ENCODE measurements around the gene ACY1.
A peak's percentile ranks its signal among the peaks of the same experiment; 100 is the strongest.
"Not testable (repeated sequence)": the region's sequence is repeated elsewhere in the genome, so short reads cannot be mapped to it uniquely, and the experiment has no call there.

ACY1 gene

DNA sequence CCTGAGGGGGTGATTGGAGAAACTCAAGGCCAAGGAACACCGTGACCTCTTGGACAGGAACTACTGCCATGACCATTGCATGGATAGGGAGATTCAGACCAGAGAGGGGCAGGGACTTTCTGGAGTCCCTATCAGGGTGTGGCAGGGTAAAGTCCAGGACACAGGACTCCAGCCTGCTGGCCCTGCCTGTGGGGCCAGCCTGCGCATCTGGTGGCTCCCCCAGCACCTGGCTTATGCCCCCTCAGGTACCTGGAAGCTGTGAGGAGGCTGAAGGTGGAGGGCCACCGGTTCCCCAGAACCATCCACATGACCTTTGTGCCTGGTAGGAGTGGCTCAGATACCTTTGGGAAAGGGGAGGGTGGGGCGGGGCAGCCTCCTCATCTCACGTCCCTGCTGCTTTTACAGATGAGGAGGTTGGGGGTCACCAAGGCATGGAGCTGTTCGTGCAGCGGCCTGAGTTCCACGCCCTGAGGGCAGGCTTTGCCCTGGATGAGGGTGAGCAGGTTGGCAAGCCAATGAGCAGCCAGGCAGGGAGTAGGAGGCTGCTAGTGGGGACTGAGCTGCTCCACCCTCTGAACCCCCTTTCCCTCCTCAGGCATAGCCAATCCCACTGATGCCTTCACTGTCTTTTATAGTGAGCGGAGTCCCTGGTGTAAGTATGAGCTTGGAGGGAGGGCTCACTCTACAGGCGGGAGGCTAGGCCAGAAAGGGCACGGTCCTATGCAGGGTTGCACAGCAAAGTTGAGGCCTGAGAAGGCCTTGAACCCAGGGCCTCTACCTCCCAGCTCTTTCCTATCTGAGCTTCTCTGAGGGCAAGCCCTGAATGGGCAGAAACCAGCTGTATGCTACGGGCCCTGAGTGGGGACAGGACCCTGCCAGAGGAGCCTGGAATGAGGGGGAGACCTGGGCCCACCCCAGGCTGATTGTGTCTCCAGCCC is 2.9 kb downstream of the ACY1 start:
- no peak for DNase-seq

DNA sequence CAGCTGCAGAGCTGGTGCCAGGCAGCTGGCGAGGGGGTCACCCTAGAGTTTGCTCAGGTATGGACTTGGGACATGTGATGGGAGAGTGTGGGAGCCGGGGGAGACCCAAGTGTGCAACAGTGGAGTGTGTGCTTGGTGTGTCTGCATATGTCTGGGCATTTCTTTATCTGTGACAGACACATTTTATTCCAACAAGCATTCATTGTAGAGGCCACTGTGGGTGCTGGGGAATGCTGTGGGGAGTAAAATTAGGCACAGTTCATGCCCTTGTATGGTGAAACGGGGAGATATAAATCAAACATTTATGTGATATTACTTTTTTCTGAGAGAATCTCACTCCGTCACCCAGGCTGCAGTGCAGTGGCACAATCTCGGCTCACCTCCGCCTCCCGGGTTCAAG is 4.2 kb downstream of the ACY1 start:
- DNase-seq: no peak

DNA sequence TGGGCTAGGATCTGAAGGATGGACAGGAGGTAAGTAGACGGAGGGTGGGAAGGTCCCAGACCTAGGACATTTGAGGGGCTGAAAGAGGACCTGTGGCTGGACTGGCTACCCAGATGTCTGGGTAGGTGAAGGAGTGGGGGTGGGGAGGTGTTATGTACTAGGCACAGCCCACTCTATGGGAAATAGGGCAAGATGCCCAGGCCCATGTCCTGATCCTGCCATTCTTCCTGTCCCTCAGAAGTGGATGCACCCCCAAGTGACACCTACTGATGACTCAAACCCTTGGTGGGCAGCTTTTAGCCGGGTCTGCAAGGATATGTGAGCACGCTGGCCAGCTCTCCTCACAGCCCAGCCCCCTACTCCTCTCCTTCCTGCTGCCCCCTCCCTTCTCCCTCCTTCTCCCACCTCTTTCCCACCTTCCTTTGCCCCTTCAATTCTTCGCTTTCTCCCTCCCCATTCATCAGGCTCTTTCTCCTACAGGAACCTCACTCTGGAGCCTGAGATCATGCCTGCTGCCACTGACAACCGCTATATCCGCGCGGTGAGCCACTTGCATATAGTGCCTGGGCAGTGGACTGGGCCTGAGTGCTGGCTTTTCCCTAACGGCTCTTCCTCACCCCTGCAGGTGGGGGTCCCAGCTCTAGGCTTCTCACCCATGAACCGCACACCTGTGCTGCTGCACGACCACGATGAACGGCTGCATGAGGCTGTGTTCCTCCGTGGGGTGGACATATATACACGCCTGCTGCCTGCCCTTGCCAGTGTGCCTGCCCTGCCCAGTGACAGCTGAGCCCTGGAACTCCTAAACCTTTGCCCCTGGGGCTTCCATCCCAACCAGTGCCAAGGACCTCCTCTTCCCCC is 5.2 kb downstream of the ACY1 start:
- no peak for DNase-seq

DNA sequence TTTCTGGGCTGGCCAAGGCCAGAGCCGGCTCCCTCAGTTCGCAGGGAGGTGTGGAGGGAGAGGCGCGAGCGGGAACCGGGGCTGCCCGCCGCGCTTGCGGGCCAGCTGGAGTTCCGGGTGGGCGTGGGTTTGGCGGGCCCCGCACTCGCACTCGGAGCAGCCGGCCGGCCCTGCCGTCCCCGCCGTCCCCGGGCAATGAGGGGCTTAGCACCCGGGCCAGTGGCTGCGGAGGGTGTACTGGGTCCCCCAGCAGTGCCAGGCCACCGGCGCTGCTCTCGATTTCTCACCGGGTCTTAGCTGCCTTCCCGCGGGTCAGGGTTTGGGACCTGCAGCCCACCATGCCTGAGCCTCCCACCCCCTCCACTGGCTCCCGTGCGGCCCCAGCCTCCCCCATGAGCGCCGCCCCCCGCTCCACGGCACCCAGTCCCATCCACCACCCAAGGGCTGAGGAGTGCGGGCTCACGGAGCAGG is 7.2 kb downstream of the ACY1 start:
- DNase-seq: not testable (repeated sequence)

DNA sequence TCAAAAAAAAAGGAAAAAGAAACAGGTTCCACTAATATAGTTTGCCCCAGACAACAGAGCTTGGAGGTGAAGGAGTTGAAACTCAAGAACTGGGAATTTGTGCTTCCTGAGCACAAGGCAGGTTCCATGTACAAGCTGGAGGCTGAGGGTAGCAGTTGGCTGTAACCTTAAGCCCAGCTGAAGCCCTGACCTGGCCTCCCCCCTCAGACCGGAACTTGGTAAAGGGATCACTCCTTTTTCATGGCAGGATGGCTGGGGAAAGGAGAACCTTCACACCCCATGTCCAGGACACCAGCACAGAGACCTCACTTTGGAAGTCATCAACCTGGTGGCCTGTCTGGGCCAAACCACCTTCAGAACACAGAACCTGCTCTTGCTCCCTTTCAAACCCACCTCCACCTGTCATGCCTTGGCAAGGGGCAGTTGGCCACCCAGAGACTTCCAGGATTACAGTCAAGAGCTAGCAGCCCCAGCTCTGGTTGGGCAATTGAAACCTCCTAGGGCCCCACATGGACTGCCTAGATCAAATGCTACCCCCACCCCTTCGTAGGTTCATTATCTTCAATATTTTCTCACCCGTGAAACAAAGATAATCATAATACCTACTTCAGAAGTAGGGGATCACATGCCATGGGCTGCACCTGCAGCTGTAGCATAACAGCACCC is 8.8 kb downstream of the ACY1 start:
- DNase-seq: no peak

DNA sequence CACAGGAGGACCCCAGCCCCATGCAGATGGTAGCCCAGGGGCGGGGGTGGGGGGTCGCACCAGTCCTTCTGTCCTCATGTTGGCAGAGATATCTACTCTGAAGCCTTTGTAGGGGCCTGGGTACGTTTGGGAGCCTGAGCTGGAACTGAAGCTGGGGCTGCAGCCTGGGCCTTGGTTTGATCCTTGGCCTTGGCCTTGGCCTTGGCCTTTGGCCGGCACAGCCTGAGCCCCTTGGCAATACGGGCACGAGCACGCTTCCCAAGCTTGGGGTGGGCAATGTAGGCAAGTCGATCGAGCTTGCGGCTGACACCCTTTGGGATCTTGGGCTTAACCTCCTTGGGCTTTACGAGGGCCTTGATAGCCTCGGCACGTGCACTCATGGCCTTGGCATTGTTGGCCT is 10.3 kb downstream of the ACY1 start:
- DNase-seq: not testable (repeated sequence)

DNA sequence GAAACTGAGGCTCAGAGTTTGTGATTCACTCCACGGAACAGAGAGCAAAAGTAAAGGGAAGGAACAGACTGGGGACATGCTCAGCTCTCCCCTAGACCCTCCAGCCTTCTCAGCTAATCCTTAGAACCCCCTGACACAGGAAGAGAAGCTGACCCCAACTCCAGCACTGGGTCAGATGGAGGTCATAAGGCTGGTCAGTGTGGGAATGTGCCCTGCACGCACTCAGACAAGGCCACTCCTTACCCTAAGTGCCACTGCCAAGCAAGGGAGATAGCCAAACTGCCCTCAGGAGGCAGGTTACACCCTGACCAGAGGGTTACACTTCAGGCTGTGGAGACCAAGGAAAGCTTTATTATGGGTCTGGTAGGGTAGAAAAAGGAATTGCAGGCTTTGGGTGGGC is 11.2 kb downstream of the ACY1 start:
- DNase-seq: no peak

DNA sequence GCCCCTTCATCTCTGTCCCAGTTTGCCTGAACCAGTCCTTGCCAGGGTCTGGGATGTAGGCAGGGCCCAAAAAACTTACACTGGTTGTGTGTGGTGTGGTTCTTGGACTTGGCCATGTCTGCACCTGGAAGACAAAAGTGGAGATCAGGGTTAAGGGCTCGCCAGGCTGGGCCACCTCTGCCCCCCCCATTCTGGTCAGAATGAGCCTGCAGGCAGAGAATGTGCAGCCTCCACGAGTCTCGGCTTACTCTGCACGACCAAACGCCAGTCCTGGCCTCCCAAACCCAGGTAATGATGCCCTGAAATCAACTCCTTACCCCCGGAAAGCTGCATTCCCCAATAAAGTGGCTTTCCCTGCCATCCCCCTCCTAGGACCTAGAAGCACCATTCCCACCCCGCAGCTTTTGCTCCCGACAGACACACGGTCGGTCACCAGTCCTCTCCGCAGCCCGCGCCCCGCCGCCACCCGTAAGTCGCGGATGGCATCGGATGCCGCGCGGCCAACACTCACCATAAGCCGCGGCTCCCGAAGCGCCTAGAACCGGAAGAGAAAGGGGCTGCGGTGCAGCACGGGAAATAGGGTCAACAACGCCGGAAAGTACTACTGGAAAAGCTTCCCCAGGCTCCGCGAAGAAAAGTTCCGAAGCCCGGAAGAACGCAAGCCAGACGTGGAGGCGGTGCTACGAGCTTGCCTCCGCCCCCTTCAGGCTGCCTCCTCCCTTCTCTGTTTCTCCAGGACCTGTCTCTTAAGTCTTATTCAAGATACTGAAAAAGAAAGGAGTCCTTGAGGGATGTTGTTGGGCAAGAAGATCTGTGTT is 12.2 kb downstream of the ACY1 start, which contains the start of gene RPL29:
Gene RPL29 (minus strand): TSS at position 550 of the 818 bp plus-strand sequence. CDS start 434 bp downstream, at position 116.
- DNase-seq: peak; percentile 75

DNA sequence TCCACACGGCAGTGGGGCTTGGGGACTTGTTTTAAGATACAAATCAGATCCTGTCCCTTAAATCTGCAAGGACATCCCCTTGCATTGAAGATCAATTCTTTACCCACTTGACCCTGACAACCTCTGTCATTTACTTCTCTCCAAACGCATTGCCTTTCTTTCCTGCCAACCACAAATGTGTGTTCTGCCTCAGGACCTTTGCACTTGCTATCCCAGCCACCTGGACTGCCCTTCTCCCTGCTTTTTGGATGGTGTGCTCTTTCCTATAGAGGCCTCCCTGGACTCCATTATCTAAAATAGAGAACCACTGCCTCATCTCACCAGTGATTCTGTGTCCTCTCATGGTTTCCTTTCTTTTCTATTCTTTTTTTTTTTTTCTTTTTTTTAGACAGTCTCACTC is 13.8 kb downstream of the ACY1 start:
- DNase-seq: no peak

DNA sequence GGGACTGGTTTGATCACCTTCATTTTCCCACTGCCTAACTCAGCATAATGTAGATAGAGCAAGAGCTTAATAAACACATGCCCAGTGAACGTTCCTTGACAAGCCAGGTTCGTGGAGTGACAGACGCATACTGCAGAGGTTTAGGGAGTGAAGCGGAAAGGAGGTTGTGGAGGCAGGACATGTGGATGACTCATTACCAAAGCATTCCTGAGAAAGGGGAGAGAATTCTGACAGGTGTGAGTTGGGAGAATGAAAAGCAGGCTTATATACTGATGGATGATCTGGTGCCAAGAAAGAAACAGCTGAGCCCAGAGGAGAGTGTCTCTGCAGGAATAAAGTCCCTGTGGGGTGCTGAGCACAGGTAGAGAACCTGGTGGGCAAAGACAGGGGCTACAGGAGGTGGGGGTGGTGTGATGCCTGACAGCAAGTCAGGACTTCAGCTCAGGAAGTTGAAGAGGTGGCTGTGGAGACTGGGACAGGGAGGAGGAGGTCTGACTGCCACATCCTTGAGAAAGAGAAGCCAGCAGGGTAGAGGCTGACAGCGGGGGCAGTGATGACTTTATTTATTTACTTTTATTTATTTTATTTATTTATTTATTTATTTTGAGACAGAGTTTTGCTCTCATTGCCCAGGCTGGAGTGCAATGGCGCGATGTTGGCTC is 14.7 kb downstream of the ACY1 start:
- no peak for DNase-seq

DNA sequence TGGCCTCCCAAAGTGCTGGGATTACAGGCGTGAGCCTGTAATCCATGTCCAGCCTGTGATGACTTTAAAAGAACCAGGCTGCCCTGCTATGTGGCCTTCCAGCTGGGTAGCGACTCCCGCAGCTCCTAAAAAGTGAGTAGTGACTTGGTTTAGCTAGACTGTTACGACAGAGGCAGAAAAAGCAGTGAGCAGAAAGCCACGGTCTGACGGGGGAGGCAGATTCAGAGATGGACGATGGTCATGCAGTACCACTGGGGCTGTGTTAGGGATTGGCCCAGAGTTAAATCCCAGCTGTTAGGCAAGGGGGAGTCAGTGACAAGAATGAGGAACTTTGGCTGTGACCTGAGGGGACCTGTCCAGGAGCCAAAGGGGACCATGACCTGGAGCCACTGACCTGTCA is 15.4 kb downstream of the ACY1 start:
- no peak for DNase-seq

DNA sequence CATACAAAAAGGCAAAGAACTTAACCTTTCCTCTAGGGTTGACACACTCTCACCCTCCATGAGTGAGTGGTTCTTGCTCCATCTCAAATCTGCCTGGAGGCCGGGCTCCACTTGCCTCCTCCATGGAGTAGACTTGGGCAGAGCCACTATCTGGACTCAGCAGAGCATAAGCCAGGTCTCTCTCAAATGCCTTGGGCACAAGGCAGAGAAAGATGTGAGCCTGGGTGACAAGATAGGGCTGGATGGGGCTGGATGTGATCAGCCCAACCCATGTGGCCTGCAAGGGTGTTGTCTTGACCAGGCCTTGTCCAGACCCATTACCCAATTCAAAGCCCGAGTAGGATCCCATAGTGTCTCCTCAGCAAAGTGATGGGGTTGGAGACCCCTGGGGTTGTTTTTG is 16.5 kb downstream of the ACY1 start:
- DNase-seq: no peak

DNA sequence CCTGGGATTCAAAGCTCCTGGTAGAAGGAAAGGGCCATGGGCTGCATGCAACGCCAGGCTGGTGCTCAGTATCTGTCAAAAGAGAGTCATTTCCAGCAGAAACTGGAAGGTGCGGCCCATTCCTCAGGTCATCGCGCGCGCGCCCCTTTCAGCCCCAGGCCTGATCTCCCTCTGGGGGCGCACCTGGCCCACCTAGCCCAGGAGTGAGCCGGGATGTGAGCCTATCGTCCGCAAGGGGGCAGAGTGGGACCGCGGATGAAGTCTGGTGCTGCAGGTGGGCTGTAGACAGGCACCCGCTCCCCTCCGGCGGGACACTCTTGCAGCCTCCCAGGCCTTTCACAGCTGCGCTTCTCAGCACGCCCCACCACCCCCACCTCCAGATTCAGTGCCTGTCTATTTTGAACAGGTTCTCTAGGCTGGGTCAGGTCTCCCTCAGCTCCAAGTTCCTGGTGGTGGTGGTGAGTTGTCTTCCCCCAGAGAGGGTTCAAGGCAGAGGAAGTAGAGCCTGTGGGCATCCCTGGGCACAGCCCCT is 18.2 kb downstream of the ACY1 start:
- no peak for DNase-seq

DNA sequence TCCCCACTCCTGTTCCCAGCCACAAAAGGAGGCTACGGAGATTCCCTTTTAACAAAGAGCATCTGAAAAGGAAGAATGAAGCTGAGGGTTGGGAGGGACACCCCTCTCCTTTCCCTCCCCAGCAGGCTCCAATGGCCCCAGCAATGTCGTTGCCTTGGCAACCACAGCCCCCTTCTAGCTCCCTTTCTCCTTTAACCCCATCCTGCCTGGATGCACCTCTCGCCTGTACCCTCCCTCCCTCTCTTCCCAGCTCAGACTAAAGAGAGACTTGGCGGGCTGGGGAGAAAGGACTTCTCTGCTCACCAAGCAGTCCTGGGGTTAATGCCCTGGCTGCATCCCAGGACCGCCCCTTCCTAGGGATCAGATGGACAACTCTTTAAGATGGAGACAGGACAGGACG is 19.4 kb downstream of the ACY1 start:
- DNase-seq: no peak

DNA sequence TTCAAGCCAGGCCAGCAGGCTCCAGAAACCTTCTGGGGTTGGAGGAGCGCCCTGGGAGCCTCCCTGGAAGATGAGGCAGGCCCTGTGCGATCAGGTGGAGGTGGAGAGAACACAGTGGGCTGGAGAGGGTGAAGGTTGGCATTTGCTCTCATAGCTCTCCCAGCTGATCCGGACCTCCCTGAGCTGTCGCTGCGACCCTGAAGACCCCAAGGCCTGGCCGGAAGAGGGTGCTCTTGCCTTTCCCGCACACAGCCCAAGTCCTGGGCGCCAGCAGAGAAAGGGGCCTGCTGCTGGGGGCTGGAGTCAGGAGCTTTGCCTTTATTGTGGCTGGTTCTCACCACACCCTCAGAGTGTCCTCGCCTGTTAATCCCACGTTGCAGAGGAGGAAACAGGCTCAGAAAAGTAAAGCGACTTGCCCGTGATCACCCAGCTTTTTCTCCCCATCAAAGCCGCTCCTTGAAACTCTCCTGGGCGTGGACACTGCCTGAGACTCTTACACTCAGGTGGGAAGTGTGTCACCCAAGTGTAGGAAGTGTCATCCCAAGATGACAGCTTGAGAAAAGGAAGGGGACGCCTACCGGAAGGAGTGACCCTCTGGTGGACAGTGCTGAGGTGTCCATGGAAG is 20.9 kb downstream of the ACY1 start:
- no peak for DNase-seq

DNA sequence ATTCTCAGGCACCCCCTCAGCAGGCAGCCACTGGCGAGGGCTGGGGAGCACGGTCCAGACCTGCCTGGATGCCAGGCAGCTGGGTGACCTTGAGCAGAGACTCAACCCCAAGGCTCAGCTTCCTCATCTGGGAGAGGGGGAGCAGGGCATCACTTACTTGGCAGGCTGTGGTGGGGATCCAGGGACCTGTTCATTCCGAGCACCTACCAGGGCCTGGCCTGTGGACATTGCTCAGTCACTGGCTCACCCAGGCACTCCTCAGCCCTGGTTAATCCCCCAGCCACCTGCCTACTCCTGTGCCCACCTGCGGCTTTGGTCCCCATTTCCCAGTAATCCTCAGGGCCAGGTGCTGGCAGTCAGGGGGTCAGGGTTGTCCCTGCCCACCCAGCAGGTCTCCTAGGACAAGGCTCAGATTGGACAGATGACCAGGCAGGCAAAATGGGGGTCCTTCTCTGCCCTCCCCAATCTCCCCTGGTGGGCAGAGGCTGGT is 21.6 kb downstream of the ACY1 start:
- no peak for DNase-seq

DNA sequence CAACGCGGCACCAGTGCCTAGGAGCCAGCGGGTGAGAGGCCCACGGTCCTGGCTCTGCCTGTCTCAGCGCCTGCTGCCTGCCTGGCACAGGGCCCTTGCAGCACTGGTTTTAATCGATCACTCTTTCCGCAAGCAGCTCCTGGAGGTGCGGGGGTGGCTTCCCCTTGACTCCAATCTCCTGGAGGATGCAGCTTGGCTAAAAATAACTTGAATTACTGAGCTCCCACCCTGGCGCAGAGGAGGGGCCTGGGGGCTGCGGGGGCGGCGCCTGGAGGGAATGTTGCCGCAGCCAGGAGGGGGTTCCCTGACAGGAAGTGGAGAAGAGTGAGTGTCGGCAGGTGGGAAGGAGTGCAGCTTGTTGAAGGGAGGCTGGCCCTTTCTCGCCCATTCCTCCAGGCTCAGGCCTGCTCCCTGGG is 22.2 kb downstream of the ACY1 start:
- no peak for DNase-seq

DNA sequence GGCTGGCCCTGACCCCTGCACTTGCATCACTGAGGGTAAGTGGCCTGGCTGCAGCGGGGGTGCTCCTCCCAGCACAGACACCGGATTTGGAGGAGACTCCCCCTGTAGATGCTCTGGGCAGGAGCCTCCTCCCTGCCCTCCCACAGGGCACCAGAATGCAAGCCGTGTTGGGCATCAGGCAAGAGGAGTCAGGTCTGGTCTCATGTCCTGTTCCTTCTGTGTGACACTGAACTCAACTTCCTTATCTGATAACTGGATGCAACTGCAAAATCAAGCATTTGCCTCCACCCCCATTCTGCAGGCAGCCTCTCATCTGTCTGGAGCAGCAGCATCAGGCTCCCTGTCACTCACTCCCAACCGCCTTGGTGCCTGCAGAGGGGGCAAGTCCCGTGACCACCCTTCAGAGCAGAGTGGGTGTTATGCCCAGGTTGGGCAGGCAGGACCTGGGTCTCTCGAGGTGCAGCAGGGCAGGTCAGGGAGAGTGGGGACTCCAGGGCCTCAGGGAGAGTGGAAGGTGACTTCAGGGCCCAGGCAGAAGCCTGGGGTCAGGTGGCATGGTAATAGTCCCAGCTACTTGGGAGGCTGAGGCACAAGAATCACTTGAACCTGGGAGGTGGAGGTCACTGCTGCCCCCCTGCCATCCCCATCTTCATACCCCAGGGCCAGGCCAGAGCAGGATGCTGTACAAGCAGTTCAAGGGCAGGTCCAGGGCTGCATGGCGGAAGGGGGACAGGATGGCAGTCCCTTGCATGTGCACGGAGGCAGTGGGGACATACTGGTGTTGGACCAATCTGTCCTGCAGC is 22.9 kb downstream of the ACY1 start:
- no peak for DNase-seq

DNA sequence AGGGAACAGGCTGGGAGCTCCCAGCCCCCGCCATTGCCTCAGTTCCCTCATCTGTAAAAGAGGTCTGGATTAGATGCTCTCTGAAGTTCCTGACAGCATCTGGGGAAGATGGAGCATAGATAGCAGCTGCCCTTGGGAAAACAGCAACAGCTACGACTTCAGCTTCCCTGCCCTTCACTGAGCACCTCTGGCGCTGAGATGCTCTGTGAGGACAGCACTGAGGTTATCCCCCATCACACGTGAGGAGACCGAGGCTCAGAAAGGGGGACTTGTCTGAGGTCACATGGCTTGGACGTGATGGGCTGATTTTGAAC is 23.4 kb downstream of the ACY1 start:
- no peak for DNase-seq

DNA sequence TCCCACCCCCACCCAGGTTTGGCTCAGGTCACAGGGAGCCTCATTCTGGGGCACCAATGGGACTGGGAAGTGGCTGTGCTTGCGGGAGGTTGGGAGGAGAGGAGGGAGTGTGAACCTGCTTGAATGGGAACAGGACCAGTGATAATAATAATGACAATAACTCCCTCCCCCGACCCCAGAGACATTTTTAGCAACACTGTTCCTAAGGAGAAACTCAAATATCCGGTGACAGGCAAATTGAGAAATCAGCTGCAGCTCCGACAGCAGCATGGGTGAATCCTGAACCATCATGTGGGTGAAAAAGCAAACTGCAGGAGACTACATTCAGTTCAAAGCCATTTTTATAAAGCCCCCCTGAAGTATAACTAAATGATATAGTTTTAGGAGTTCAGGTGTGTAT is 24.0 kb downstream of the ACY1 start:
- no peak for DNase-seq
